Measurements from ENCODE around the gene PPARG. TPM values are rescaled to one million over a fixed set of nuclear protein-coding genes. Genes with fewer than 3 reads are reported as not detected.

PPARG gene
- polyA plus RNA-seq, 1 of the 3 experiments (the other 2 are of a cell fraction): 2.8 TPM

GRCh38 chr3:12460127-12460526 lies 171.3 kb downstream of the PPARG start:
- no peak overlapping the region for H2AFZ ChIP-seq (ENCODE audit: low read depth)
- CTCF ChIA-PET: interaction anchor here (1.3 to 1.4 kb wide), 2 partner anchors 20 to 35 kb away, joined by 3 to 4 read pairs; no protein-coding TSS in a partner anchor
- no peak for DNase-seq
- no peaks in the 10 kb centered on the region for H3K27me3 ChIP-seq (ENCODE audit: insufficient read depth)
- H3K4me2 ChIP-seq: no peak overlapping the region
- H3K4me3 ChIP-seq (ENCODE audit: low read depth in 2 of 2, low read length in 1 of 2): no peak overlapping the region
- H3K79me2 ChIP-seq (ENCODE audit: insufficient read depth): no peaks in the 10 kb centered on the region
- no peaks in the 10 kb centered on the region for H3K9me3 ChIP-seq
- H4K20me1 ChIP-seq (ENCODE audit: insufficient read depth): no peaks in the 10 kb centered on the region
- H3F3A ChIP-seq (replicated peaks; ENCODE audit: insufficient read depth): peaks cover 5% of the 10 kb centered on the region
- no peak for TF ChIP-seq RCOR1 (IDR thresholded peaks at IDR 0.05; ENCODE audit: low read length)
- no peak for TF ChIP-seq TCF12 (IDR thresholded peaks at IDR 0.05)
- no peak for TF ChIP-seq TEAD4 (IDR thresholded peaks at IDR 0.05; ENCODE audit: borderline replicate concordance, insufficient read depth)
- TF ChIP-seq EZH2phosphoT487 (IDR thresholded peaks at IDR 0.05; ENCODE audit: borderline replicate concordance, low read depth): no peak
- no peak for TF ChIP-seq REST (IDR thresholded peaks at IDR 0.05; ENCODE audit: low read depth, low read length)
- TF ChIP-seq FOXM1 (IDR thresholded peaks at IDR 0.05; ENCODE audit: low read depth): no peak
- TF ChIP-seq GABPA (IDR thresholded peaks at IDR 0.05; ENCODE audit: low read depth): no peak
- TF ChIP-seq TAF1 (IDR thresholded peaks at IDR 0.05; ENCODE audit: borderline replicate concordance, low read depth, low read length): no peak
- TF ChIP-seq FOXJ3 (CRISPR knock-in tag; IDR thresholded peaks at IDR 0.05): no peak
- TF ChIP-seq RFX5 (IDR thresholded peaks at IDR 0.05; ENCODE audit: low read length): no peak
- no peak for TF ChIP-seq PBX3 (IDR thresholded peaks at IDR 0.05)
- TF ChIP-seq POLR2AphosphoS5 (IDR thresholded peaks at IDR 0.05; ENCODE audit: low read depth, low read length): no peak
- TF ChIP-seq JUND (IDR thresholded peaks at IDR 0.05): no peak
- TF ChIP-seq MAX (IDR thresholded peaks at IDR 0.05; ENCODE audit: low read depth): no peak
- TF ChIP-seq ZBTB33 (IDR thresholded peaks at IDR 0.05; ENCODE audit: borderline replicate concordance, low read depth): no peak
- TF ChIP-seq IRF3 (IDR thresholded peaks at IDR 0.05; ENCODE audit: low read depth, low read length): no peak
- TF ChIP-seq FOSL2 (IDR thresholded peaks at IDR 0.05; ENCODE audit: borderline replicate concordance, low read depth): no peak
- TF ChIP-seq USF1 (IDR thresholded peaks at IDR 0.05; ENCODE audit: borderline replicate concordance, low read depth): no peak
- no peak overlapping the region for H3K9ac ChIP-seq
- H3K4me1 ChIP-seq (ENCODE audit: control insufficient read depth in 1 of 2, insufficient read depth in 2 of 2, low read depth in 1 of 2, low read length in 1 of 2): peaks cover 0 to 2% of the 10 kb centered on the region in 2 experiments; a peak in 1 of 4 replicates
- H3K36me3 ChIP-seq (replicated peaks in 1 of 2; ENCODE audit: control insufficient read depth in 1 of 2, insufficient read depth in 2 of 2, low read length in 1 of 2): no peaks in the 10 kb centered on the region
- H3K27ac ChIP-seq (ENCODE audit: low read depth in 2 of 2, low read length in 1 of 2): no peak overlapping the region
- 71% methylated on average over 3 of the region's 3 CpGs for WGBS (ENCODE audit: low lambda C conversion rate)
- H3K9me2 ChIP-seq: no peaks in the 10 kb centered on the region
- POLR2A ChIA-PET: no interaction called here

All from SK-N-SH (cell line).